HepG2 (cell line): ENCODE results near the gene CD4. TPM values are rescaled to one million over a fixed set of nuclear protein-coding genes. Genes with fewer than 3 reads are reported as not detected.

Source experiments
- CBFB ChIP-seq: sonication (generic); formaldehyde crosslinking; IDR thresholded peaks from 2 replicates; pipeline ENCODE4 v1.4.0; 2020; ENCODE audit warnings: missing genetic modification reagents
- CEBPZ ChIP-seq: IDR thresholded peaks from 2 replicates; pipeline ENCODE4 v1.6.1; 2012; ENCODE audit warnings: low read length, improper control_type of control experiment
- CENPX ChIP-seq: sonication (generic); formaldehyde crosslinking; IDR thresholded peaks from 2 replicates; pipeline ENCODE4 v1.9.0; 2021; ENCODE audit warnings: mild to moderate bottlenecking, missing genetic modification reagents, moderate library complexity
- EED ChIP-seq: sonication (generic); formaldehyde crosslinking; IDR thresholded peaks from 2 replicates; pipeline ENCODE4 v1.5.0; 2020; ENCODE audit warnings: mild to moderate bottlenecking, missing genetic modification reagents
- GPBP1L1 ChIP-seq: sonication (generic); formaldehyde crosslinking; IDR thresholded peaks from 2 replicates; pipeline ENCODE4 v1.5.0; 2020; ENCODE audit warnings: mild to moderate bottlenecking, missing genetic modification reagents
- IRF2 ChIP-seq: IDR thresholded peaks from 2 replicates; pipeline ENCODE4 v1.6.1; 2018; ENCODE audit warnings: missing genetic modification reagents, missing compliant biosample characterization
- MED8 ChIP-seq: sonication (generic); formaldehyde crosslinking; IDR thresholded peaks from 2 replicates; pipeline ENCODE4 v1.8.1; 2023; ENCODE audit warnings: mild to moderate bottlenecking, missing genetic modification reagents; ENCODE audit not compliant: insufficient replicate concordance
- NFRKB ChIP-seq: fragments of 450-650 bp; IDR thresholded peaks from 2 replicates; pipeline ENCODE4 v1.6.1; 2017
- PPARG ChIP-seq: conservative IDR thresholded peaks from 2 replicates; pipeline ENCODE4 v1.6.1; 2016; ENCODE audit warnings: missing biosample characterization, missing genetic modification reagents
- SRSF4 ChIP-seq: fragments of 200-400 bp; formaldehyde crosslinking; IDR thresholded peaks from one replicate; pipeline ENCODE4 v1.6.1; 2018; ENCODE audit warnings: mild to moderate bottlenecking, low read depth, low read length, moderate library complexity; ENCODE audit not compliant: poor library complexity, severe bottlenecking
- TCF12 ChIP-seq, 2 experiments: fragments of 450-650 bp in 1 of 2; sonication (generic) in 1 of 2; formaldehyde crosslinking in 1 of 2; IDR thresholded peaks; 2 replicates each; pipeline versions ENCODE4 v1.6.1 to v1.8.0; 2017 to 2022; ENCODE audit warnings: antibody characterized with exemption in 1 of 2, mild to moderate bottlenecking in 1 of 2, missing genetic modification reagents in 1 of 2, moderate library complexity in 1 of 2
- TFDP1 ChIP-seq: IDR thresholded peaks from 2 replicates; pipeline ENCODE4 v1.6.1; 2016; ENCODE audit warnings: missing compliant biosample characterization, missing genetic modification reagents, borderline replicate concordance
- ZNF124 ChIP-seq: sonication (generic); formaldehyde crosslinking; IDR thresholded peaks from 2 replicates; pipeline ENCODE4 v1.4.0; 2020; ENCODE audit warnings: missing genetic modification reagents
- ZNF276 ChIP-seq: sonication (generic); formaldehyde crosslinking; IDR thresholded peaks from 2 replicates; pipeline ENCODE4 v1.4.0; 2020; ENCODE audit warnings: mild to moderate bottlenecking, low read depth, missing genetic modification reagents
- ZNF326 ChIP-seq: sonication (generic); formaldehyde crosslinking; IDR thresholded peaks from 2 replicates; pipeline ENCODE4 v1.4.0; 2020; ENCODE audit warnings: missing genetic modification reagents, borderline replicate concordance
- ZNF329 ChIP-seq: sonication (generic); formaldehyde crosslinking; IDR thresholded peaks from 2 replicates; pipeline ENCODE4 v1.9.0; 2021; ENCODE audit warnings: low read depth, mild to moderate bottlenecking, missing genetic modification reagents
- ZNF660 ChIP-seq: sonication (generic); formaldehyde crosslinking; IDR thresholded peaks from 2 replicates; pipeline ENCODE4 v1.5.1; 2020; ENCODE audit warnings: mild to moderate bottlenecking, low read depth, missing genetic modification reagents, borderline replicate concordance
- ZNF770 ChIP-seq: sonication (generic); formaldehyde crosslinking; IDR thresholded peaks from 2 replicates; pipeline ENCODE4 v1.5.0; 2020; ENCODE audit warnings: mild to moderate bottlenecking, missing genetic modification reagents
- ZSCAN31 ChIP-seq: sonication (generic); formaldehyde crosslinking; IDR thresholded peaks from 2 replicates; pipeline ENCODE4 v1.5.0; 2020; ENCODE audit warnings: low read depth, mild to moderate bottlenecking, missing genetic modification reagents
- polyA plus RNA-seq, 8 experiments: library from polyadenylated mRNA; depleted of rRNA in 3 of 8; stranded (reverse) in 7 of 8; unstranded in 1 of 8; fragments of >200 nt; fragmentation: Illumina TruSeq in 4 of 8; extraction: Trizol in 4 of 8; gene quantifications; 2 replicates each; pipeline versions ENCODE4 v1.2.1 to v1.2.3, GENCODE V29; 2011 to 2016; ENCODE audit warnings: low read depth in 4 of 8, missing spikeins in 1 of 8, mixed read lengths in 1 of 8; ENCODE audit not compliant: insufficient read depth in 1 of 8
- total RNA-seq, 5 experiments: library from RNA; depleted of rRNA; stranded (reverse); fragments of >200 nt; fragmentation: Illumina TruSeq; extraction: Trizol; gene quantifications; 2 replicates each; pipeline ENCODE4 v1.2.3, GENCODE V29; 2016; ENCODE audit warnings: low read depth in 1 of 5

The CD4 gene
- total and polyA plus RNA-seq, 2 of the 13 experiments (the other 11 are each of a cell fraction or from before 2014, with no cell fraction given): 0.07 to 0.95 TPM

- peak; percentile 62 for TF ChIP-seq MED8
- peak; percentile 48 for TF ChIP-seq ZNF770 (CRISPR knock-in tag)
- no peak for TF ChIP-seq CBFB
- no peak for TF ChIP-seq TCF12 (IDR thresholded peaks at IDR 0.05)
- peak; percentile 33; the same call in 1 of the 2 replicates for TF ChIP-seq TCF12 (CRISPR knock-in tag; IDR thresholded peaks at IDR 0.05)
- TF ChIP-seq ZNF329 (CRISPR knock-in tag): 0 out of 2 replicates have a peak, but pooled peaks have one; percentile 30
- TF ChIP-seq TFDP1: peak; percentile 52; the same call in 1 of the 2 replicates
- TF ChIP-seq ZSCAN31 (CRISPR knock-in tag): no peak; the same call in 1 of the 2 replicates
- TF ChIP-seq EED (CRISPR knock-in tag): no peak
- no peak for TF ChIP-seq SRSF4
- TF ChIP-seq ZNF660 (CRISPR knock-in tag): no peak
- TF ChIP-seq ZNF124: no peak
- TF ChIP-seq ZNF276 (CRISPR knock-in tag): no peak
- TF ChIP-seq GPBP1L1 (CRISPR knock-in tag): no peak
- no peak for TF ChIP-seq ZNF326
- TF ChIP-seq NFRKB: no peak
- TF ChIP-seq IRF2: peak; percentile 60; the same call in 1 of the 2 replicates
- TF ChIP-seq CEBPZ: no peak
- TF ChIP-seq PPARG (CRISPR knock-in tag): peak; percentile 10; the same call in 1 of the 2 replicates
- TF ChIP-seq CENPX (CRISPR knock-in tag): no peak
These were observed 78.3 kb downstream of the CD4 start, which contains the start of gene TPI1 (continued) for GRCh38 chr12:6867413-6868210.
